Measurements from ENCODE around the gene ANO3. TPM values are rescaled to one million over a fixed set of nuclear protein-coding genes. Genes with fewer than 3 reads are reported as not detected.

The ANO3 gene
- total and polyA plus RNA-seq, 2 donors (not counting 3 experiments of a cell fraction or from before 2014, with no cell fraction given): not detected

DNA sequence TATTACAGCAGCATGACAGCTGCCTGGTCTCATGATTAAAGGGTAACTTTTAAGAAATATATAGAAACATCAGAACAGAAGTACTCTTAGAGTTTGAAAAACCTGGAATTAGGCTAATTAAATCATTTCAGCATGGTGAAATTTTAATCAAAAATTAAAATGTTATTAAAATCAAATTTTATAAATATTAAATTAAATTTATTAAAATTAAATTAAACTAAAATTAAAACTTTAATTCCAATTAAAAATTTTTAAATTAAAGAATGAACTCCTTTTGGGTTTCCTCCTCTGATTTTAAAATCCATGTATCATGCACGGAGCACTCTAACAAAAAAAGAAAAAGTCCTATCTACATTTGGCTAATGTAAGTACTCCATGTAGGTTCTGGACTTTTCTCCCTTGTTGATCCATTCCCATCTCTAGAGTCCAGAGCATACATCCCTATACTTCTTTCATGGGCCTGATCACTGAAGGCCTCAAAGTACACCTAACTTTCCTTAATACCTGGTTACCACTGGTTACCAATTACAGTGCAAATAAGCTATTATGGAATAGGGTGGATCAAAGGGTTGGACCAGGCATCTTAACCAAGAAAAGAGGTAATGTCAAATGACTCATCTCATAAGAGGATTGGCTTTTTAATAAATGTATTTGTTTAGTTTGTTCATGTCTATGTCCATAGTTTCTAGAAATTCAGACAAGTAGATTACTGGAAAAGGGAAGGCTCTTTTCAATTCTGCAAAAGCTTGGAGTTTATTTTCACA, 288.5 kb downstream of the ANO3 start:
- dilution Hi-C loops (cut with MboI; ENCODE audit: extremely low pct_ligation_motif_present, low sequenced_read_pairs): no loop called here
- Histone ChIP-seq H3K36me3 (ENCODE audit: control insufficient read depth in 2 of 2, extremely low read depth in 1 of 2, insufficient read depth in 2 of 2, low read length in 2 of 2) (no peaks in the 10 kb centered on the region), H2AFZ (ENCODE audit: low read depth, low read length) (no peak overlapping the region), H3K4me1 (ENCODE audit: control insufficient read depth, extremely low read depth, insufficient read depth, low read length) (no peaks in the 10 kb centered on the region), H4K20me1 (replicated peaks; ENCODE audit: control insufficient read depth, extremely low read depth, insufficient read depth, low read length) (no peaks in the 10 kb centered on the region), H3K27ac (ENCODE audit: insufficient read depth, low read depth, low read length) (no peak overlapping the region), H3K9ac (replicated peaks; ENCODE audit: extremely low read depth, insufficient read depth, low read length) (no peak overlapping the region), H3K9me1 (replicated peaks; ENCODE audit: control insufficient read depth, extremely low read depth, insufficient read depth, low read length) (no peaks in the 10 kb centered on the region), H3K79me2 (ENCODE audit: control insufficient read depth, insufficient read depth, low read length) (no peaks in the 10 kb centered on the region), H3K4me2 (ENCODE audit: insufficient read depth, low read length) (no peak overlapping the region), H3K9me3 (replicated peaks; ENCODE audit: control insufficient read depth, insufficient read depth, low read length) (no peaks in the 10 kb centered on the region), H3K27me3 (ENCODE audit: control insufficient read depth in 2 of 2, insufficient read depth in 2 of 2, low read length in 2 of 2) (no peaks in the 10 kb centered on the region), H3K4me3 (replicated peaks in 1 of 3; ENCODE audit: insufficient read depth in 1 of 3, low read depth in 1 of 3, low read length in 3 of 3) (no peak overlapping the region)
- no peak for TF ChIP-seq FOS (IDR thresholded peaks at IDR 0.05; ENCODE audit: borderline replicate concordance, insufficient read depth, low read length)
- TF ChIP-seq GATA2 (IDR thresholded peaks at IDR 0.05; ENCODE audit: insufficient read depth, insufficient read length, low read depth, low read length): no peak
- no peak for TF ChIP-seq EZH2 (IDR thresholded peaks at IDR 0.05; ENCODE audit: borderline replicate concordance, low read depth, low read length, severe bottlenecking)
- TF ChIP-seq, protein P1, sequence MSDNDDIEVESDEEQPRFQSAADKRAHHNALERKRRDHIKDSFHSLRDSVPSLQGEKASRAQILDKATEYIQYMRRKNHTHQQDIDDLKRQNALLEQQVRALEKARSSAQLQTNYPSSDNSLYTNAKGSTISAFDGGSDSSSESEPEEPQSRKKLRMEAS (IDR thresholded peaks at IDR 0.05; ENCODE audit: insufficient read depth, insufficient read length): no peak
- TF ChIP-seq JUN (IDR thresholded peaks at IDR 0.05; ENCODE audit: borderline replicate concordance, insufficient read depth, insufficient read length, low read depth): no peak
- TF ChIP-seq, protein P2, sequence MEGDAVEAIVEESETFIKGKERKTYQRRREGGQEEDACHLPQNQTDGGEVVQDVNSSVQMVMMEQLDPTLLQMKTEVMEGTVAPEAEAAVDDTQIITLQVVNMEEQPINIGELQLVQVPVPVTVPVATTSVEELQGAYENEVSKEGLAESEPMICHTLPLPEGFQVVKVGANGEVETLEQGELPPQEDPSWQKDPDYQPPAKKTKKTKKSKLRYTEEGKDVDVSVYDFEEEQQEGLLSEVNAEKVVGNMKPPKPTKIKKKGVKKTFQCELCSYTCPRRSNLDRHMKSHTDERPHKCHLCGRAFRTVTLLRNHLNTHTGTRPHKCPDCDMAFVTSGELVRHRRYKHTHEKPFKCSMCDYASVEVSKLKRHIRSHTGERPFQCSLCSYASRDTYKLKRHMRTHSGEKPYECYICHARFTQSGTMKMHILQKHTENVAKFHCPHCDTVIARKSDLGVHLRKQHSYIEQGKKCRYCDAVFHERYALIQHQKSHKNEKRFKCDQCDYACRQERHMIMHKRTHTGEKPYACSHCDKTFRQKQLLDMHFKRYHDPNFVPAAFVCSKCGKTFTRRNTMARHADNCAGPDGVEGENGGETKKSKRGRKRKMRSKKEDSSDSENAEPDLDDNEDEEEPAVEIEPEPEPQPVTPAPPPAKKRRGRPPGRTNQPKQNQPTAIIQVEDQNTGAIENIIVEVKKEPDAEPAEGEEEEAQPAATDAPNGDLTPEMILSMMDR (IDR thresholded peaks at IDR 0.05; ENCODE audit: extremely low read depth in 1 of 2, insufficient read depth in 1 of 2, low read depth in 1 of 2, low read length in 2 of 2): no peak
- no peak for TF ChIP-seq POLR2AphosphoS5 (IDR thresholded peaks at IDR 0.05; ENCODE audit: insufficient read depth, low read depth, low read length)
- TF ChIP-seq MYC (IDR thresholded peaks at IDR 0.05; ENCODE audit: low read depth, low read length): no peak
- TF ChIP-seq POLR2A (IDR thresholded peaks at IDR 0.05; ENCODE audit: low read depth, low read length): no peak
- FAIRE-seq (no peak), DNase-seq (ENCODE audit: low read depth, low spot score) (no peak)
- CTCF ChIA-PET: no interaction called here
- POLR2A ChIA-PET: no interaction called here
- intact Hi-C loops (cut with micrococcal nuclease): no loop called here
- no TSS peak for BruUV-seq (replicated peaks)

Measured in endothelial cell of umbilical vein (primary cell).